HL-60 (cell line): Measurements from ENCODE around the gene SMIM45.

Experiments
- DNase-seq, 2 experiments: peaks; one replicate each; pipeline ENCODE4 v3.0.0-alpha.2; 2010 to 2020; ENCODE audit warnings: low read depth in 1 of 2, low spot score in 1 of 2
- H3K27ac ChIP-seq: fragments of 250-450 bp; sonication (Bioruptor Pico); replicated peaks from 2 replicates; pipeline ENCODE4 v1.5.1; 2020; ENCODE audit warnings: mild to moderate bottlenecking, moderate library complexity
- H3K27me3 ChIP-seq: fragments of 250-450 bp; sonication (Bioruptor Pico); 2 replicates; pipeline ENCODE4 v1.5.1; 2021; ENCODE audit warnings: mild to moderate bottlenecking, moderate library complexity; ENCODE audit not compliant: insufficient read depth, poor library complexity, severe bottlenecking
- H3K4me3 ChIP-seq: replicated peaks from 2 replicates; pipeline ENCODE4 v1.5.1; 2011; ENCODE audit warnings: mild to moderate bottlenecking, control low read depth, low read length; ENCODE audit not compliant: insufficient read depth
- CTCF ChIP-seq: IDR thresholded peaks from one replicate; pipeline ENCODE4 v1.5.1; 2011; ENCODE audit warnings: low read length, control low read depth, inconsistent platforms; ENCODE audit not compliant: insufficient read depth
- GABPA ChIP-seq: IDR thresholded peaks from 2 replicates; pipeline ENCODE4 v1.6.1; 2012; ENCODE audit warnings: low read depth
- POLR2AphosphoS5 ChIP-seq: IDR thresholded peaks from 2 replicates; pipeline ENCODE4 v1.6.1; 2012; ENCODE audit warnings: low read depth
- SPI1 ChIP-seq: IDR thresholded peaks from 2 replicates; pipeline ENCODE4 v1.6.1; 2012; ENCODE audit warnings: low read depth, mild to moderate bottlenecking, borderline replicate concordance
- TF ChIP-seq, protein P1 (sequence below): IDR thresholded peaks from 2 replicates; pipeline ENCODE4 v1.6.1; 2012; ENCODE audit warnings: low read depth; ENCODE audit not compliant: insufficient replicate concordance

Gene SMIM45

DNA sequence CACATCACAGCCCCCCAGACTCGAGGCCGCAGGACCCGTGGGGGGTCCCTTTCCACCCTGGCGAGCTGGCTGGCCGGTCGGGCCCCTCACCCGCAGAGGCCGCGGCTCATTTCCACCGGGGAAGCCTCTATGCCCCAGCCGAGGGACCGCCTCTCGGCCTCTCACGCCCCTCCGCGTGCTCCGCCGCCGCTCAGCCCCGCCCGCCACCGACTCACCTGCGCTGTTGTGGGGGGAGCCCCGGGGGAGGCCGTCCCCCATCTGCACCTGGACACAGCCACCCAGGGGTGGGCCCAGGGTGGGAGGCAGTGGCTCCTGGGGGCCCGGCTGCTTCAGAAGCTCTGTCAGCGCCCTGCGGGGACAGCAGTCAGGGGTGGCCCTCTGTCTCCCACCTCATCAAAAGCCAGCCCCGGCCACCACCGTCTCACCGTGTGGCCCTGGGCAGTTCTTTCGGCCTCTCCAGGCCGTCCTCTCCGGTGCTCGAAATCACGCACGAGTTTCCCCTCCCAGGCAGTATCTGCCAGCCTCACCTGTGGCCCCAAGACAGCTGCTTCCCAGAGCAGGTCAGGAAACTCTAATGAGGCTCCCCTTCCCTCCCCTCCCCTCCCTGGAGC, 40.8 kb upstream of the SMIM45 start:
- Histone ChIP-seq H3K27ac (no peak overlapping the region), H3K4me3 (no peak overlapping the region), H3K27me3 (peaks cover 48% of the 10 kb centered on the region)
- no peak for TF ChIP-seq CTCF
- TF ChIP-seq SPI1, result no peak
- TF ChIP-seq GABPA, result no peak
- TF ChIP-seq, protein P1, sequence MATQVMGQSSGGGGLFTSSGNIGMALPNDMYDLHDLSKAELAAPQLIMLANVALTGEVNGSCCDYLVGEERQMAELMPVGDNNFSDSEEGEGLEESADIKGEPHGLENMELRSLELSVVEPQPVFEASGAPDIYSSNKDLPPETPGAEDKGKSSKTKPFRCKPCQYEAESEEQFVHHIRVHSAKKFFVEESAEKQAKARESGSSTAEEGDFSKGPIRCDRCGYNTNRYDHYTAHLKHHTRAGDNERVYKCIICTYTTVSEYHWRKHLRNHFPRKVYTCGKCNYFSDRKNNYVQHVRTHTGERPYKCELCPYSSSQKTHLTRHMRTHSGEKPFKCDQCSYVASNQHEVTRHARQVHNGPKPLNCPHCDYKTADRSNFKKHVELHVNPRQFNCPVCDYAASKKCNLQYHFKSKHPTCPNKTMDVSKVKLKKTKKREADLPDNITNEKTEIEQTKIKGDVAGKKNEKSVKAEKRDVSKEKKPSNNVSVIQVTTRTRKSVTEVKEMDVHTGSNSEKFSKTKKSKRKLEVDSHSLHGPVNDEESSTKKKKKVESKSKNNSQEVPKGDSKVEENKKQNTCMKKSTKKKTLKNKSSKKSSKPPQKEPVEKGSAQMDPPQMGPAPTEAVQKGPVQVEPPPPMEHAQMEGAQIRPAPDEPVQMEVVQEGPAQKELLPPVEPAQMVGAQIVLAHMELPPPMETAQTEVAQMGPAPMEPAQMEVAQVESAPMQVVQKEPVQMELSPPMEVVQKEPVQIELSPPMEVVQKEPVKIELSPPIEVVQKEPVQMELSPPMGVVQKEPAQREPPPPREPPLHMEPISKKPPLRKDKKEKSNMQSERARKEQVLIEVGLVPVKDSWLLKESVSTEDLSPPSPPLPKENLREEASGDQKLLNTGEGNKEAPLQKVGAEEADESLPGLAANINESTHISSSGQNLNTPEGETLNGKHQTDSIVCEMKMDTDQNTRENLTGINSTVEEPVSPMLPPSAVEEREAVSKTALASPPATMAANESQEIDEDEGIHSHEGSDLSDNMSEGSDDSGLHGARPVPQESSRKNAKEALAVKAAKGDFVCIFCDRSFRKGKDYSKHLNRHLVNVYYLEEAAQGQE, result no peak
- no peak for TF ChIP-seq POLR2AphosphoS5
- DNase-seq, result no peak

DNA sequence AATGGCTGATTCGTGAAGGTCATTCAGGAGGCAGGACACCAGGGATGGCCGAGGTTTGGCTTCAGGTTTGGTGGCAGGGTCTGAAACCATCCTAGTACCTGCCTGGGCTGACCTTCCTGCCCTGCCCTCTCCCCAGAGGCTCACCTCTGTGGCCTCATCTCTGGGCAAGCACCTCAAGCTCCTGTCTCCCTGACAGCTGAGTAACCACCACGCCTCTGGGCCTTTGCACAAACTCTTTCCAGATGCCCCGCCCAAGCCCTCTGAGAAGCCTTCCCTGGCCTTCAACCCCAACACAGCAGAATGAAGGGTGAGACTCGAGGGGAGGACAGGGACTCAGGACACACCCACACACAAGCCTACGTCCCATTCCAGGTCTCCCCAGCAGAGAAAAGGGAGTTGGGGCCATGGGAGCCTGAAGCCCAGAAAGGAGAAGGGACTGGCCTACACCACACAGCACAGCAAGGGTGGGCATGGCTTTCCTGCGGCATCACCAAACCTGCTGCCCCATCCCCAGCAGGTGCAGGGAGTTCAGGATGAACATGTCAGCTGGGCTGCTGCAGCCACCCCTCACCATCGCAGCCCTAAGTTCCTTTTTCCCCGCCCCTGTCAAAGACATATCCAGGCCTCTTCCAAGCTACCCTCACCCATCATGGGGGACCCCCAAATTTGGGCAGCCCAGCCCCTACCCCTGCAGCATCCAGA, 39.5 kb upstream of the SMIM45 start:
- H3K27me3 ChIP-seq, result peaks cover 59% of the 10 kb centered on the region
- no peak for DNase-seq
- TF ChIP-seq, protein P1, result no peak
- TF ChIP-seq CTCF (no peak), SPI1 (no peak), POLR2AphosphoS5 (no peak), GABPA (no peak)

DNA sequence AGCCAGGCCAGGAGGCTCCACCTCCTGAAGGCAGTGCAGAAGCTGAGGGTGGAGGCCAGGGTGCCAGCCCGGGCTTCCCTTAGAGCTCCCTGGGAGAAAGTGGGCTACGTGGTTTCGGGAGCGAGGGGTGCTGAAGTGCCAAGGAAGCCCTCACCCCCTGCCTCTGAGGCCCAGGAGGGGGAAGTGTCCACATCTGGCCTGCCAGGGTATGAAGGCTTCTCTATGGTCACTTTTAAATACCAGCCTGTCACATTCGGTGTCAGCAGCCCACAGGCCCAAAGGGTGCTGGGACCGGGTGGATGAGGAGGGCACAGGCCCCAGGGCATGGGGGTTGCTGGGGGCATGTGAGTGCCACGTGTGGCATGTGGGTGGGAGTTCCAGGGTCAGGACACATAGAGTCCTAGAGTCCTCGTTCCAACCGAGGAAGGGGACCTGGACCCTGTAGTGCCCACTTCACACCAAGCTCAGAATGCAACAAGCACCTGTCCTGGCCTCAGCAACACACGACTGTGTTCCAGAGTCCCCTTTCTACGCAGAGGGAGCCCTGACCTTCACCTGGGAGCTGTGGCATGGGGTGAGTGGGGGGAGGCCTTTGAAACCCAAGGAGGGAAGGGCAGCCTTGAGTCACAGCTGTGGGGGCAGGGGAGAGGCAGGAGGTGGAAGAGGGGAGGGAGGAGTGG, 38.8 kb upstream of the SMIM45 start:
- TF ChIP-seq SPI1, result no peak
- no peak for TF ChIP-seq POLR2AphosphoS5
- no peak for TF ChIP-seq CTCF
- no peak for TF ChIP-seq GABPA
- TF ChIP-seq, protein P1, result no peak
- Histone ChIP-seq H3K4me3 (no peak overlapping the region), H3K27ac (no peak overlapping the region), H3K27me3 (peaks cover 61% of the 10 kb centered on the region)
- DNase-seq, result no peak

More for the DNA sequence above, 39.5 kb upstream of the SMIM45 start:
- no peak overlapping the region for H3K27ac ChIP-seq
- H3K4me3 ChIP-seq, result no peak overlapping the region
